Kidney (tissue), 14 donors: ENCODE results near the gene HES2. TPM values are rescaled to one million over a fixed set of nuclear protein-coding genes. Genes with fewer than 3 reads are reported as not detected.
"Not testable (repeated sequence)": the region's sequence is repeated elsewhere in the genome, so short reads cannot be mapped to it uniquely, and the experiment has no call there.

Experiments used
- DNase-seq, 5 donors: peaks; one replicate each; pipeline ENCODE4 v3.0.0-alpha.2; 2013 to 2020
- FAIRE-seq: peaks from 2 replicates; lab custom pipeline; 2012; peaks lifted over from hg19 to GRCh38; lab: Jason Lieb, UNC
- H3K27ac ChIP-seq, 2 donors: one replicate each; pipeline ENCODE4 v1.7.0; 2013; ENCODE audit warnings: low read depth in 2 of 2, low read length in 2 of 2, inconsistent platforms in 1 of 2
- H3K27me3 ChIP-seq: one replicate; pipeline ENCODE4 v1.7.1; 2013; ENCODE audit warnings: low read length, inconsistent platforms; ENCODE audit not compliant: control insufficient read depth, insufficient read depth
- H3K36me3 ChIP-seq, 3 donors: one replicate each; pipeline versions ENCODE4 v1.7.0 to v1.7.1; 2013; ENCODE audit warnings: low read length in 3 of 3, control low read depth in 1 of 3, inconsistent platforms in 1 of 3; ENCODE audit not compliant: insufficient read depth in 3 of 3, control insufficient read depth in 2 of 3
- H3K4me1 ChIP-seq, 3 donors: one replicate each; pipeline versions ENCODE4 v1.7.0 to v1.7.1; 2013; ENCODE audit warnings: low read length in 3 of 3, inconsistent platforms in 1 of 3, low read depth in 1 of 3; ENCODE audit not compliant: control insufficient read depth in 2 of 3, insufficient read depth in 2 of 3
- H3K4me3 ChIP-seq, 3 donors: one replicate each; pipeline versions ENCODE4 v1.7.0 to v1.8.1; 2013; ENCODE audit warnings: low read length in 3 of 3, control low read depth in 1 of 3, inconsistent platforms in 1 of 3
- H3K9ac ChIP-seq, 3 donors: one replicate each; pipeline versions ENCODE4 v1.7.0 to v1.7.1; 2013; ENCODE audit warnings: low read length in 3 of 3, control low read depth in 1 of 3, inconsistent platforms in 1 of 3
- H3K9me3 ChIP-seq, 3 donors: one replicate each; pipeline versions ENCODE4 v1.7.0 to v1.7.1; 2013; ENCODE audit warnings: low read length in 3 of 3, control low read depth in 1 of 3, inconsistent platforms in 1 of 3; ENCODE audit not compliant: control insufficient read depth in 2 of 3, insufficient read depth in 1 of 3
- CTCF ChIP-seq: IDR thresholded peaks from 3 replicates; pipeline ENCODE4 v1.5.1; 2012; ENCODE audit warnings: mild to moderate bottlenecking, moderate library complexity, borderline replicate concordance; ENCODE audit not compliant: insufficient read depth; ENCODE audit errors: extremely low read depth
- intact Hi-C: fragments of 100-400 bp; cut with DNase I; formaldehyde crosslinking; loops from one replicate; pipeline ENCODE4 v1.11.1; 2022
- polyA plus RNA-seq: library from polyadenylated mRNA; stranded (reverse); fragments of 350-450 nt; fragmentation: Illumina TruSeq; extraction: RNeasy Lipid Tissue Mini Kit (QIAGEN cat#74804); gene quantifications from one replicate; pipeline ENCODE4 v1.2.3, GENCODE V29; 2014; ENCODE audit warnings: low read depth, low replicate concordance; ENCODE audit not compliant: insufficient read depth
- total RNA-seq: library from RNA; stranded (reverse); fragmentation: NEBNext Ultra II Directional; extraction: Animal tissue kit (Norgen Biotek cat#: 25700); gene quantifications from one replicate; pipeline ENCODE4 v1.2.1, GENCODE V29; 2021
- donor health status: control.
- donor health status: control.
- donor health status: control.
- donor health status: control.
- donor health status: control.
- donor health status: DM: yes; HTN: yes; CAD: no.
- donor health status: Normal renal cell carcinoma (clear cell type).

The HES2 gene
- total and polyA plus RNA-seq, 2 donors from 2014 or later, result 1.3 to 1.6 TPM

GRCh38 chr1:6428453-6428852, 8.7 kb upstream of the HES2 start:
- H3K9ac ChIP-seq, DNase-seq, H3K9me3 ChIP-seq, H3K4me3 ChIP-seq, H3K36me3 ChIP-seq, H3K27ac ChIP-seq, intact Hi-C loops, H3K27me3 ChIP-seq, FAIRE-seq: not testable (repeated sequence)
- peaks cover 0 to 31% (median 7%) of the 10 kb centered on the region in 3 donors for H3K4me1 ChIP-seq

- FAIRE-seq (no peak), DNase-seq (peak in 2 of 5 donors; percentile 57 to 91)
- peaks cover 8% of the 10 kb centered on the region for H3K27me3 ChIP-seq
Observed at GRCh38 chr1:6427441-6428390, 8.0 kb upstream of the HES2 start.

GRCh38 chr1:6426972-6427350, 7.2 kb upstream of the HES2 start:
- intact Hi-C loops, result no loop called here
- peak overlapping the region in 1 of 2 donors; percentile 43 for H3K27ac ChIP-seq
- peak overlapping the region in 1 of 3 donors; percentile 46 for H3K4me3 ChIP-seq
- DNase-seq (peak in 1 of 5 donors; percentile 39), FAIRE-seq (no peak)
- no peak overlapping the region for H3K9ac ChIP-seq
- H3K36me3 ChIP-seq, result no peaks in the 10 kb centered on the region
- no peaks in the 10 kb centered on the region for H3K9me3 ChIP-seq
- TF ChIP-seq CTCF, result no peak
- H3K4me1 ChIP-seq, result peaks cover 0 to 36% (median 13%) of the 10 kb centered on the region in 3 donors
- H3K27me3 ChIP-seq, result peaks cover 8% of the 10 kb centered on the region

More at GRCh38 chr1:6427441-6428390, 8.0 kb upstream of the HES2 start:
- Histone ChIP-seq H3K9me3 (no peaks in the 10 kb centered on the region), H3K27ac (peak overlapping the region in 1 of 2 donors; percentile 43), H3K4me1 (peaks cover 0 to 36% (median 13%) of the 10 kb centered on the region in 3 donors), H3K4me3 (peak overlapping the region in 1 of 3 donors; percentile 46), H3K36me3 (no peaks in the 10 kb centered on the region), H3K9ac (no peak overlapping the region)
- intact Hi-C loops, result no loop called here
- no peak for TF ChIP-seq CTCF

- H3K9me3 ChIP-seq, result no peaks in the 10 kb centered on the region
- no peak for TF ChIP-seq CTCF
- intact Hi-C loops, result no loop called here
- peaks cover 0 to 36% (median 13%) of the 10 kb centered on the region in 3 donors for H3K4me1 ChIP-seq
- H3K4me3 ChIP-seq, result peak overlapping the region in 2 of 3 donors; percentile 23 to 63
- H3K27ac ChIP-seq, result peak overlapping the region; percentile 27 to 43
- no peaks in the 10 kb centered on the region for H3K36me3 ChIP-seq
- H3K9ac ChIP-seq, result no peak overlapping the region
- H3K27me3 ChIP-seq, result peaks cover 8% of the 10 kb centered on the region
- FAIRE-seq, result no peak
- DNase-seq, result peak in 1 of 5 donors; percentile 54
Observed at GRCh38 chr1:6426277-6426971, 6.7 kb upstream of the HES2 start.
